Astrocyte of the spinal cord (primary cell): ENCODE results near the gene ATRN.
"Not testable (repeated sequence)": the region's sequence is repeated elsewhere in the genome, so short reads cannot be mapped to it uniquely, and the experiment has no call there.

Source experiments
- DNase-seq: peaks from one replicate; pipeline ENCODE4 v3.0.0; 2011; ENCODE audit warnings: low read depth, low spot score
- H3K4me3 ChIP-seq: 2 replicates; pipeline ENCODE4 v1.5.1; 2011; ENCODE audit warnings: low read depth, mild to moderate bottlenecking, low read length, moderate library complexity
- CTCF ChIP-seq: IDR thresholded peaks from 2 replicates; pipeline ENCODE4 v1.5.1; 2012; ENCODE audit warnings: low read depth, mild to moderate bottlenecking, low read length, inconsistent platforms
- in situ Hi-C: cut with HindIII; loops from 2 replicates; pipeline ENCODE4 v1.10.0; 2017; ENCODE audit warnings: low sequenced_read_pairs

The ATRN gene

GRCh38 chr20:3592931-3593330 lies 122.1 kb downstream of the ATRN start:
- H3K4me3 ChIP-seq = no peak overlapping the region
- no peak for TF ChIP-seq CTCF
- in situ Hi-C loops = no loop called here
- DNase-seq = no peak

GRCh38 chr20:3595541-3595940 lies 124.7 kb downstream of the ATRN start:
- no peak for TF ChIP-seq CTCF
- no peak for DNase-seq
- no peak overlapping the region for H3K4me3 ChIP-seq
- in situ Hi-C loops = no loop called here

- no peak for TF ChIP-seq CTCF
- no peak overlapping the region for H3K4me3 ChIP-seq
- DNase-seq = no peak
- in situ Hi-C loops = no loop called here
These were observed 132.3 kb downstream of the ATRN start for GRCh38 chr20:3603108-3603507.

GRCh38 chr20:3605386-3605886 lies 134.6 kb downstream of the ATRN start:
- H3K4me3 ChIP-seq, DNase-seq, in situ Hi-C loops: not testable (repeated sequence)

GRCh38 chr20:3606021-3606420 lies 135.2 kb downstream of the ATRN start:
- H3K4me3 ChIP-seq = no peak overlapping the region
- no peak for TF ChIP-seq CTCF
- no peak for DNase-seq
- in situ Hi-C loops = no loop called here

- no peak overlapping the region for H3K4me3 ChIP-seq
- DNase-seq = no peak
- TF ChIP-seq CTCF = no peak
- in situ Hi-C loops = no loop called here
These were observed 141.1 kb downstream of the ATRN start for GRCh38 chr20:3611901-3612300.

- DNase-seq = no peak
- in situ Hi-C loops = no loop called here
- TF ChIP-seq CTCF = no peak
- no peak overlapping the region for H3K4me3 ChIP-seq
These were observed 142.2 kb downstream of the ATRN start for GRCh38 chr20:3612795-3613572.
